IMR-90 (cell line): ENCODE results near the gene ID3. TPM values are rescaled to one million over a fixed set of nuclear protein-coding genes. Genes with fewer than 3 reads are reported as not detected.

Experiments used
- ATAC-seq: fragments of 200-7000 bp; cut with Tn5 transposase; 2 replicates; pipeline ENCODE4 v1.9.1; 2020; ENCODE audit warnings: low read depth, mild to moderate bottlenecking, moderate library complexity
- BruUV-seq: library from RNA; stranded (reverse); fragments of 400-500 nt; replicated peaks from 2 replicates; lab custom pipeline; 2021; lab: Mats Ljungman, UMichigan
- CTCF ChIA-PET: fragments of 300-600 bp; formaldehyde crosslinking; extraction: SDS; loops from one replicate; lab custom pipeline; 2021; ENCODE audit warnings: antibody characterized with exemption; lab: Yijun Ruan, JAX
- POLR2A ChIA-PET: fragments of 300-600 bp; sonication (Branson Sonifier 250); formaldehyde crosslinking; loops from one replicate; lab custom pipeline; 2022; ENCODE audit warnings: antibody characterized with exemption; ENCODE audit not compliant: unreplicated experiment; lab: Charles Lee
- DNase-seq: peaks from one replicate; pipeline ENCODE4 v3.0.0; 2013
- H2AFZ ChIP-seq: replicated peaks from 2 replicates; pipeline ENCODE3; 2013; ENCODE audit warnings: low read length, mild to moderate bottlenecking; ENCODE audit not compliant: poor library complexity
- H2AK5ac ChIP-seq: 2 replicates; pipeline ENCODE4 v1.6.1; 2013; ENCODE audit warnings: low read depth, low read length, inconsistent platforms
- H2AK9ac ChIP-seq: replicated peaks from 2 replicates; pipeline ENCODE3; 2013; ENCODE audit warnings: mild to moderate bottlenecking, low read depth, low read length, moderate library complexity; ENCODE audit not compliant: poor library complexity
- H2BK120ac ChIP-seq: 2 replicates; pipeline ENCODE4 v1.6.1; 2013; ENCODE audit warnings: low read depth, low read length, inconsistent platforms
- H2BK15ac ChIP-seq: 3 replicates; pipeline ENCODE4 v1.6.1; 2013; ENCODE audit warnings: low read depth, low read length, inconsistent platforms
- H2BK20ac ChIP-seq: 2 replicates; pipeline ENCODE4 v1.6.1; 2013; ENCODE audit warnings: low read depth, mild to moderate bottlenecking, inconsistent platforms, low read length, moderate library complexity
- H2BK5ac ChIP-seq: 2 replicates; pipeline ENCODE4 v1.6.1; 2013; ENCODE audit warnings: mild to moderate bottlenecking, low read depth, low read length, inconsistent platforms; ENCODE audit not compliant: poor library complexity, severe bottlenecking
- H3K14ac ChIP-seq: replicated peaks from 2 replicates; pipeline ENCODE4 v1.6.1; 2013; ENCODE audit warnings: low read depth, low read length, inconsistent platforms
- H3K18ac ChIP-seq: 2 replicates; pipeline ENCODE4 v1.6.1; 2013; ENCODE audit warnings: low read depth, low read length, control low read depth
- H3K23ac ChIP-seq: 2 replicates; pipeline ENCODE4 v1.6.1; 2013; ENCODE audit warnings: low read depth, low read length, inconsistent platforms
- H3K27ac ChIP-seq: 2 replicates; pipeline ENCODE4 v1.5.1; 2013; ENCODE audit warnings: mild to moderate bottlenecking, control low read depth, low read length; ENCODE audit not compliant: insufficient read depth
- H3K27me3 ChIP-seq: 2 replicates; pipeline ENCODE4 v1.6.1; 2013; ENCODE audit warnings: low read length; ENCODE audit not compliant: control insufficient read depth, insufficient read depth
- H3K36me3 ChIP-seq: 2 replicates; pipeline ENCODE4 v1.6.1; 2013; ENCODE audit warnings: low read length, mixed read lengths; ENCODE audit not compliant: control insufficient read depth, insufficient read depth
- H3K4ac ChIP-seq: 2 replicates; pipeline ENCODE4 v1.6.1; 2013; ENCODE audit warnings: low read depth, low read length, inconsistent platforms
- H3K4me1 ChIP-seq: 2 replicates; pipeline ENCODE4 v1.6.1; 2013; ENCODE audit warnings: low read length, mixed read lengths; ENCODE audit not compliant: control insufficient read depth, insufficient read depth
- H3K4me2 ChIP-seq: 2 replicates; pipeline ENCODE4 v1.6.1; 2013; ENCODE audit warnings: low read depth, mild to moderate bottlenecking, control low read depth, low read length, moderate library complexity
- H3K4me3 ChIP-seq: 2 replicates; pipeline ENCODE4 v1.5.1; 2013; ENCODE audit warnings: low read depth, mild to moderate bottlenecking, control low read depth, low read length, moderate library complexity; ENCODE audit not compliant: insufficient read depth
- H3K56ac ChIP-seq: 2 replicates; pipeline ENCODE4 v1.6.1; 2013; ENCODE audit warnings: low read length, inconsistent platforms; ENCODE audit not compliant: insufficient read depth; ENCODE audit errors: extremely low read depth
- H3K79me1 ChIP-seq, 2 experiments: 2 replicates each; pipeline ENCODE4 v1.6.1; 2013; ENCODE audit warnings: low read length in 2 of 2, inconsistent platforms in 1 of 2, low read depth in 1 of 2
- H3K9ac ChIP-seq: 2 replicates; pipeline ENCODE4 v1.6.1; 2013; ENCODE audit warnings: low read depth, low read length, control low read depth
- H3K9me1 ChIP-seq: 2 replicates; pipeline ENCODE4 v1.6.1; 2013; ENCODE audit warnings: low read length, inconsistent platforms; ENCODE audit not compliant: insufficient read depth
- H3K9me3 ChIP-seq: 2 replicates; pipeline ENCODE4 v1.6.1; 2013; ENCODE audit warnings: low read length; ENCODE audit not compliant: control insufficient read depth, insufficient read depth
- H4K20me1 ChIP-seq: 2 replicates; pipeline ENCODE4 v1.6.1; 2013; ENCODE audit warnings: low read length, inconsistent platforms; ENCODE audit not compliant: insufficient read depth
- H4K5ac ChIP-seq: 2 replicates; pipeline ENCODE4 v1.6.1; 2013; ENCODE audit warnings: mild to moderate bottlenecking, low read depth, low read length, control low read depth
- H4K8ac ChIP-seq, 2 experiments: 2 replicates each; pipeline ENCODE4 v1.6.1; 2013; ENCODE audit warnings: low read depth in 2 of 2, low read length in 2 of 2, control low read depth in 1 of 2, inconsistent platforms in 1 of 2
- H4K91ac ChIP-seq: 2 replicates; pipeline ENCODE4 v1.6.1; 2013; ENCODE audit warnings: low read depth, low read length, inconsistent platforms; ENCODE audit not compliant: insufficient read depth
- BHLHE40 ChIP-seq: fragments of 150-350 bp; IDR thresholded peaks from 2 replicates; pipeline ENCODE4 v1.6.1; 2016; ENCODE audit warnings: mild to moderate bottlenecking, low read depth, low read length
- CEBPB ChIP-seq: IDR thresholded peaks from 2 replicates; pipeline ENCODE4 v1.6.1; 2012; ENCODE audit warnings: low read depth, low read length, improper control_type of control experiment
- CHD1 ChIP-seq: IDR thresholded peaks from 2 replicates; pipeline ENCODE4 v1.6.1; 2012; ENCODE audit warnings: low read depth, low read length, improper control_type of control experiment
- FOS ChIP-seq: fragments of 150-350 bp; IDR thresholded peaks from 2 replicates; pipeline ENCODE4 v1.6.1; 2016; ENCODE audit warnings: low read depth, low read length
- MAZ ChIP-seq: IDR thresholded peaks from 2 replicates; pipeline ENCODE4 v1.6.1; 2012; ENCODE audit warnings: low read depth, mild to moderate bottlenecking, low read length, improper control_type of control experiment, moderate library complexity, borderline replicate concordance
- MXI1 ChIP-seq: IDR thresholded peaks from 2 replicates; pipeline ENCODE4 v1.6.1; 2012; ENCODE audit warnings: low read depth, mild to moderate bottlenecking, low read length, moderate library complexity, borderline replicate concordance
- RAD21 ChIP-seq: IDR thresholded peaks from 2 replicates; pipeline ENCODE4 v1.6.1; 2012; ENCODE audit warnings: low read length, improper control_type of control experiment
- SMC3 ChIP-seq: fragments of 150-350 bp; IDR thresholded peaks from 2 replicates; pipeline ENCODE4 v1.6.1; 2016; ENCODE audit warnings: low read depth, mild to moderate bottlenecking, antibody characterized with exemption, low read length, moderate library complexity
- USF2 ChIP-seq: fragments of 150-350 bp; IDR thresholded peaks from 2 replicates; pipeline ENCODE4 v1.6.1; 2017; ENCODE audit warnings: mild to moderate bottlenecking, antibody characterized with exemption, low read length, low read depth
- WGBS, 2 experiments: methylation state at CpG; one replicate each; pipeline versions ENCODE4 v1.1.5 to v1.1.7; 2013; ENCODE audit warnings: missing lambda C conversion rate in 2 of 2; ENCODE audit not compliant: insufficient read length in 1 of 2; ENCODE audit errors: extremely low coverage in 2 of 2; 5-methylcytosine and 5-hydroxymethylcytosine counted together
- dilution Hi-C: fragments of 300-500 bp; cut with HindIII; formaldehyde crosslinking; loops from one replicate; pipeline ENCODE4 v1.14.3; 2018; ENCODE audit warnings: low sequenced_read_pairs; ENCODE audit not compliant: unreplicated experiment
- in situ Hi-C: fragments of 300-500 bp; cut with MboI; formaldehyde crosslinking; loops from 3 replicates; pipeline ENCODE4 v1.14.3; 2019; ENCODE audit warnings: low sequenced_read_pairs, inconsistent platforms, mixed read lengths
- intact Hi-C: fragments of 100-400 bp; cut with micrococcal nuclease; formaldehyde crosslinking; loops from 2 replicates; pipeline ENCODE4 v1.10.0; 2022
- polyA plus RNA-seq, 3 experiments: library from polyadenylated mRNA; depleted of rRNA; stranded (reverse); fragments of >200 nt; gene quantifications; 2 replicates each; pipeline ENCODE4 v1.2.3, GENCODE V29; 2012; ENCODE audit warnings: low replicate concordance in 1 of 3
- total RNA-seq: library from RNA; depleted of rRNA; stranded (reverse); fragments of >200 nt; gene quantifications from 2 replicates; pipeline ENCODE4 v1.2.3, GENCODE V29; 2012
- TF ChIP-seq, protein P1 (sequence below): fragments of 150-350 bp; IDR thresholded peaks from 2 replicates; pipeline ENCODE4 v1.6.1; 2016; ENCODE audit warnings: low read depth, mild to moderate bottlenecking, low read length, moderate library complexity, borderline replicate concordance
- TF ChIP-seq, protein P2 (sequence below): conservative IDR thresholded peaks from 2 replicates; pipeline ENCODE4 v1.5.1; 2012; ENCODE audit warnings: mild to moderate bottlenecking, low read depth, low read length, improper control_type of control experiment

The ID3 gene
- total and polyA plus RNA-seq, 2 of the 4 experiments (the other 2 are of a cell fraction), result 109 to 304 TPM

- no peak for TF ChIP-seq BHLHE40
Measured at GRCh38 chr1:23596382-23597358, 37.4 kb upstream of the ID3 start (continued).

DNA sequence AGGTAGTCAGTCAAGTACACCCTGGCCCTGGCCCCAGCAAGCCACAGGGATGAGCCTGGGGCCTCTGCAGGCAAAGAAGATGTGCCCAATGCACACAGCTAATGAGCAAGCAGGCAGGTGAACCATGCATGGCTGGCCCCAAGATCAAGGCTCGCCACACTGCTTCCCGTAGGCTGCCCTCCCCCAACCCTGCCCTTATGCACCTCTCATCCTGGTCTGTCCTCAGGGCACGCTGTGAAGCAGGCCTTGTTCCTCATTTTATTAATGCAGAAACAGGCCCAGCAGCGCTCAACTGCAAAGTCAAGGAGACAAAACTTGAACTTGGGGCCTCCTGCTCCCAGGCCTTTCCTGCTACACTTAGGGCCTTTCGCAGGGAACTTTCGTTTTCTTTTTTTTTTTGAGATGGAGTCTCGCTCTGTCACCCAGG is 35.6 kb upstream of the ID3 start:
- Histone ChIP-seq H3K36me3 (no peaks in the 10 kb centered on the region), H3K4ac (peak overlapping the region; percentile 59), H4K8ac (no peak overlapping the region), H3K79me1 (peaks cover 0 to 3% of the 10 kb centered on the region in 2 experiments; a peak in 1 of 4 replicates), H3K4me1 (peaks cover 11% of the 10 kb centered on the region), H2AFZ (peak overlapping the region; percentile 9), H3K4me2 (no peak overlapping the region), H3K18ac (no peak overlapping the region), H4K5ac (no peak overlapping the region), H2BK15ac (no peak overlapping the region), H3K14ac (no peak overlapping the region), H3K23ac (0 out of 2 replicates have a peak overlapping the region, but pooled peaks have one; percentile 5), H2AK9ac (peak overlapping the region; percentile 75), H3K27ac (no peak overlapping the region), H2BK20ac (no peak overlapping the region), H4K91ac (peak overlapping the region; percentile 56), H4K20me1 (no peaks in the 10 kb centered on the region), H3K9ac (no peak overlapping the region), H2BK120ac (peak overlapping the region; percentile 5; the same call in 1 of the 2 replicates), H3K4me3 (no peak overlapping the region), H3K56ac (no peak overlapping the region), H3K9me1 (peaks cover 3% of the 10 kb centered on the region; the same call in 1 of the 2 replicates), H2AK5ac (peak overlapping the region; percentile 22), H3K9me3 (no peaks in the 10 kb centered on the region), H3K27me3 (no peaks in the 10 kb centered on the region), H2BK5ac (no peak overlapping the region)
- dilution Hi-C loops (no loop called here), in situ Hi-C loops (no loop called here), intact Hi-C loops (no loop called here)
- ChIA-PET CTCF (no interaction called here), POLR2A (no interaction called here)
- ATAC-seq (no peak), DNase-seq (no peak)
- 93% methylated on average over 5 of the region's 7 CpGs; no CpG with 5 or more reads in 1 of the 2 experiments for WGBS, 2 experiments
- no TSS peak for BruUV-seq
- TF ChIP-seq USF2, result no peak
- TF ChIP-seq, protein P1, sequence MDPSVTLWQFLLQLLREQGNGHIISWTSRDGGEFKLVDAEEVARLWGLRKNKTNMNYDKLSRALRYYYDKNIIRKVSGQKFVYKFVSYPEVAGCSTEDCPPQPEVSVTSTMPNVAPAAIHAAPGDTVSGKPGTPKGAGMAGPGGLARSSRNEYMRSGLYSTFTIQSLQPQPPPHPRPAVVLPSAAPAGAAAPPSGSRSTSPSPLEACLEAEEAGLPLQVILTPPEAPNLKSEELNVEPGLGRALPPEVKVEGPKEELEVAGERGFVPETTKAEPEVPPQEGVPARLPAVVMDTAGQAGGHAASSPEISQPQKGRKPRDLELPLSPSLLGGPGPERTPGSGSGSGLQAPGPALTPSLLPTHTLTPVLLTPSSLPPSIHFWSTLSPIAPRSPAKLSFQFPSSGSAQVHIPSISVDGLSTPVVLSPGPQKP, result no peak
- TF ChIP-seq SMC3, result no peak
- TF ChIP-seq, protein P2, sequence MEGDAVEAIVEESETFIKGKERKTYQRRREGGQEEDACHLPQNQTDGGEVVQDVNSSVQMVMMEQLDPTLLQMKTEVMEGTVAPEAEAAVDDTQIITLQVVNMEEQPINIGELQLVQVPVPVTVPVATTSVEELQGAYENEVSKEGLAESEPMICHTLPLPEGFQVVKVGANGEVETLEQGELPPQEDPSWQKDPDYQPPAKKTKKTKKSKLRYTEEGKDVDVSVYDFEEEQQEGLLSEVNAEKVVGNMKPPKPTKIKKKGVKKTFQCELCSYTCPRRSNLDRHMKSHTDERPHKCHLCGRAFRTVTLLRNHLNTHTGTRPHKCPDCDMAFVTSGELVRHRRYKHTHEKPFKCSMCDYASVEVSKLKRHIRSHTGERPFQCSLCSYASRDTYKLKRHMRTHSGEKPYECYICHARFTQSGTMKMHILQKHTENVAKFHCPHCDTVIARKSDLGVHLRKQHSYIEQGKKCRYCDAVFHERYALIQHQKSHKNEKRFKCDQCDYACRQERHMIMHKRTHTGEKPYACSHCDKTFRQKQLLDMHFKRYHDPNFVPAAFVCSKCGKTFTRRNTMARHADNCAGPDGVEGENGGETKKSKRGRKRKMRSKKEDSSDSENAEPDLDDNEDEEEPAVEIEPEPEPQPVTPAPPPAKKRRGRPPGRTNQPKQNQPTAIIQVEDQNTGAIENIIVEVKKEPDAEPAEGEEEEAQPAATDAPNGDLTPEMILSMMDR, result no peak
- no peak for TF ChIP-seq MXI1
- no peak for TF ChIP-seq FOS
- TF ChIP-seq RAD21, result no peak
- TF ChIP-seq CHD1, result no peak
- TF ChIP-seq MAZ, result no peak
- TF ChIP-seq CEBPB, result no peak
